Mesendoderm (in vitro differentiated cells): ENCODE data around the gene SH2D3A.
"Not testable (repeated sequence)": the region's sequence is repeated elsewhere in the genome, so short reads cannot be mapped to it uniquely, and the experiment has no call there.

Experiments used
- DNase-seq: peaks from one replicate; pipeline ENCODE4 v3.0.0; 2013
- H2AK5ac ChIP-seq: 2 replicates; pipeline ENCODE4 v1.6.1; 2013; ENCODE audit warnings: low read length, inconsistent platforms
- H2BK120ac ChIP-seq: 2 replicates; pipeline ENCODE4 v1.6.1; 2013; ENCODE audit warnings: low read depth, mild to moderate bottlenecking, low read length, moderate library complexity, mixed read lengths
- H2BK15ac ChIP-seq: replicated peaks from 2 replicates; pipeline ENCODE4 v1.6.1; 2013; ENCODE audit warnings: low read depth, mild to moderate bottlenecking, moderate library complexity
- H2BK5ac ChIP-seq: 2 replicates; pipeline ENCODE4 v1.6.1; 2013; ENCODE audit warnings: low read length, inconsistent platforms
- H3K18ac ChIP-seq: 2 replicates; pipeline ENCODE4 v1.6.1; 2013; ENCODE audit warnings: mild to moderate bottlenecking, low read length, mixed read lengths
- H3K23ac ChIP-seq: one replicate; pipeline ENCODE4 v1.6.1; 2013; ENCODE audit warnings: low read length
- H3K27ac ChIP-seq: 2 replicates; pipeline ENCODE4 v1.5.1; 2013; ENCODE audit warnings: low read depth, mild to moderate bottlenecking, inconsistent platforms, low read length, moderate library complexity
- H3K27me3 ChIP-seq: 2 replicates; pipeline ENCODE4 v1.6.1; 2013; ENCODE audit warnings: low read length, control low read depth, mild to moderate bottlenecking, inconsistent platforms; ENCODE audit not compliant: insufficient read depth, poor library complexity
- H3K36me3 ChIP-seq: 2 replicates; pipeline ENCODE4 v1.6.1; 2013; ENCODE audit warnings: low read length, inconsistent platforms; ENCODE audit not compliant: control insufficient read depth, insufficient read depth
- H3K4ac ChIP-seq: one replicate; pipeline ENCODE4 v1.6.1; 2013; ENCODE audit warnings: low read depth, mild to moderate bottlenecking, low read length, moderate library complexity
- H3K4me1 ChIP-seq: 2 replicates; pipeline ENCODE4 v1.6.1; 2013; ENCODE audit warnings: low read depth, low read length, inconsistent platforms; ENCODE audit not compliant: control insufficient read depth
- H3K4me2 ChIP-seq: 2 replicates; pipeline ENCODE4 v1.6.1; 2013; ENCODE audit warnings: low read length
- H3K4me3 ChIP-seq: 2 replicates; pipeline ENCODE4 v1.5.1; 2013; ENCODE audit warnings: mild to moderate bottlenecking, low read length
- H3K56ac ChIP-seq: one replicate; pipeline ENCODE4 v1.6.1; 2013; ENCODE audit warnings: low read length
- H3K79me1 ChIP-seq: 2 replicates; pipeline ENCODE4 v1.6.1; 2013; ENCODE audit warnings: low read length, inconsistent platforms
- H3K79me2 ChIP-seq: 2 replicates; pipeline ENCODE4 v1.6.1; 2013; ENCODE audit warnings: mild to moderate bottlenecking, low read length; ENCODE audit not compliant: control insufficient read depth, insufficient read depth
- H3K9ac ChIP-seq: 2 replicates; pipeline ENCODE4 v1.6.1; 2013; ENCODE audit warnings: low read length, inconsistent platforms
- H4K5ac ChIP-seq: one replicate; pipeline ENCODE4 v1.6.1; 2013; ENCODE audit warnings: low read length
- H4K8ac ChIP-seq: one replicate; pipeline ENCODE4 v1.6.1; 2013; ENCODE audit warnings: low read depth, mild to moderate bottlenecking, control low read depth, low read length, moderate library complexity
- WGBS: extraction: QIAGEN DNeasy Blood & Tissue Kit; methylation state at CpG from one replicate; pipeline ENCODE4 v1.1.7; 2013; ENCODE audit warnings: low lambda C conversion rate, missing lambda C conversion rate; ENCODE audit not compliant: insufficient coverage; ENCODE audit errors: extremely low coverage; 5-methylcytosine and 5-hydroxymethylcytosine counted together

Gene SH2D3A

GRCh38 chr19:6771648-6772027 lies 4.4 kb upstream of the SH2D3A start:
- no CpG with 5 or more reads among the region's 7 CpGs for WGBS

GRCh38 chr19:6769006-6769619 lies 1.9 kb upstream of the SH2D3A start:
- no peak overlapping the region for H3K56ac ChIP-seq
- H4K5ac ChIP-seq = no peak overlapping the region
- H2BK15ac ChIP-seq = no peak overlapping the region
- peaks cover 6% of the 10 kb centered on the region for H3K79me1 ChIP-seq
- peak; percentile 66 for DNase-seq
- H3K4me2 ChIP-seq = no peak overlapping the region
- no peak overlapping the region for H3K23ac ChIP-seq
- H2BK5ac ChIP-seq = no peak overlapping the region
- no peaks in the 10 kb centered on the region for H3K4me1 ChIP-seq
- no peak overlapping the region for H3K27ac ChIP-seq
- WGBS = no CpG with 5 or more reads among the region's 11 CpGs
- H2AK5ac ChIP-seq = no peak overlapping the region
- peaks cover 12% of the 10 kb centered on the region for H3K79me2 ChIP-seq
- no peak overlapping the region for H3K4ac ChIP-seq
- no peak overlapping the region for H3K4me3 ChIP-seq
- H2BK120ac ChIP-seq = no peak overlapping the region
- no peak overlapping the region for H4K8ac ChIP-seq
- no peak overlapping the region for H3K18ac ChIP-seq
- H3K27me3 ChIP-seq = no peaks in the 10 kb centered on the region
- no peak overlapping the region for H3K9ac ChIP-seq
- no peaks in the 10 kb centered on the region for H3K36me3 ChIP-seq

More at GRCh38 chr19:6771648-6772027, 4.4 kb upstream of the SH2D3A start:
- H3K27me3 ChIP-seq, H4K5ac ChIP-seq, H3K27ac ChIP-seq, H3K9ac ChIP-seq, H2BK120ac ChIP-seq, H2BK15ac ChIP-seq, H3K79me2 ChIP-seq, H3K4me1 ChIP-seq, H3K36me3 ChIP-seq, H2BK5ac ChIP-seq, H3K23ac ChIP-seq, H4K8ac ChIP-seq, H2AK5ac ChIP-seq, H3K79me1 ChIP-seq, DNase-seq, H3K56ac ChIP-seq, H3K4me3 ChIP-seq, H3K4me2 ChIP-seq, H3K18ac ChIP-seq, H3K4ac ChIP-seq: not testable (repeated sequence)

GRCh38 chr19:6768236-6768785 lies 1.1 kb upstream of the SH2D3A start:
- no peak overlapping the region for H2BK15ac ChIP-seq
- H2AK5ac ChIP-seq = no peak overlapping the region
- H3K79me2 ChIP-seq = peaks cover 14% of the 10 kb centered on the region
- no peak overlapping the region for H3K18ac ChIP-seq
- H3K9ac ChIP-seq = no peak overlapping the region
- H3K4ac ChIP-seq = no peak overlapping the region
- H3K27ac ChIP-seq = no peak overlapping the region
- H2BK120ac ChIP-seq = no peak overlapping the region
- H3K56ac ChIP-seq = peak overlapping the region; percentile 86
- no peak overlapping the region for H4K8ac ChIP-seq
- H4K5ac ChIP-seq = no peak overlapping the region
- DNase-seq = no peak
- no peaks in the 10 kb centered on the region for H3K4me1 ChIP-seq
- H3K79me1 ChIP-seq = peaks cover 9% of the 10 kb centered on the region
- no peaks in the 10 kb centered on the region for H3K27me3 ChIP-seq
- H3K4me3 ChIP-seq = no peak overlapping the region
- no peaks in the 10 kb centered on the region for H3K36me3 ChIP-seq
- H3K4me2 ChIP-seq = no peak overlapping the region
- H2BK5ac ChIP-seq = no peak overlapping the region
- H3K23ac ChIP-seq = no peak overlapping the region
- no CpG with 5 or more reads among the region's 8 CpGs for WGBS

- no peak overlapping the region for H4K8ac ChIP-seq
- peak overlapping the region; percentile 93 for H3K56ac ChIP-seq
- H3K4me3 ChIP-seq = peak overlapping the region; percentile 91
- H3K4ac ChIP-seq = no peak overlapping the region
- H3K4me2 ChIP-seq = peak overlapping the region; percentile 86
- peak overlapping the region; percentile 58 for H2BK5ac ChIP-seq
- peaks cover 14% of the 10 kb centered on the region for H3K79me2 ChIP-seq
- no peaks in the 10 kb centered on the region for H3K27me3 ChIP-seq
- H3K9ac ChIP-seq = peak overlapping the region; percentile 79
- H3K23ac ChIP-seq = no peak overlapping the region
- H4K5ac ChIP-seq = no peak overlapping the region
- H3K18ac ChIP-seq = peak overlapping the region; percentile 78
- no peak overlapping the region for H2AK5ac ChIP-seq
- no peak overlapping the region for H3K27ac ChIP-seq
- H3K79me1 ChIP-seq = peaks cover 9% of the 10 kb centered on the region
- no peaks in the 10 kb centered on the region for H3K4me1 ChIP-seq
- no peak overlapping the region for H2BK120ac ChIP-seq
- no peak overlapping the region for H2BK15ac ChIP-seq
- no CpG with 5 or more reads among the region's 15 CpGs for WGBS
- H3K36me3 ChIP-seq = no peaks in the 10 kb centered on the region
- peak; percentile 40 for DNase-seq
These were observed 216 bp downstream of the SH2D3A start for GRCh38 chr19:6767081-6767356.

GRCh38 chr19:6766357-6767080 lies 716 bp downstream of the SH2D3A start:
- Histone ChIP-seq H3K18ac (peak overlapping the region; percentile 78), H3K4me2 (peak overlapping the region; percentile 86), H3K79me2 (peaks cover 14% of the 10 kb centered on the region), H4K5ac (no peak overlapping the region), H2AK5ac (peak overlapping the region; percentile 89), H3K56ac (peak overlapping the region; percentile 93), H4K8ac (no peak overlapping the region), H2BK120ac (no peak overlapping the region), H2BK15ac (no peak overlapping the region), H3K27ac (no peak overlapping the region), H3K4me1 (no peaks in the 10 kb centered on the region), H3K4ac (no peak overlapping the region), H3K9ac (peak overlapping the region; percentile 79), H3K27me3 (no peaks in the 10 kb centered on the region), H2BK5ac (peak overlapping the region; percentile 12), H3K36me3 (no peaks in the 10 kb centered on the region), H3K79me1 (peaks cover 9% of the 10 kb centered on the region), H3K4me3 (peak overlapping the region; percentile 91), H3K23ac (no peak overlapping the region)
- DNase-seq = peak; percentile 69
- no CpG with 5 or more reads among the region's 16 CpGs for WGBS
